Activated CD4-positive, alpha-beta T cell treated with anti-CD3 and anti-CD28 coated beads, Interleukin-2, amount 50 U/mL, for 48 hours (primary cell): ENCODE results near the gene POLR3H.

Experiments used
- DNase-seq, 2 experiments: peaks; one replicate each; pipeline ENCODE4 v3.0.0-alpha.2; 2020

POLR3H gene

GRCh38 chr22:41480397-41480735, 63.9 kb downstream of the POLR3H start:
- DNase-seq: no peak

GRCh38 chr22:41479671-41480396, 64.4 kb downstream of the POLR3H start:
- no peak for DNase-seq

DNA sequence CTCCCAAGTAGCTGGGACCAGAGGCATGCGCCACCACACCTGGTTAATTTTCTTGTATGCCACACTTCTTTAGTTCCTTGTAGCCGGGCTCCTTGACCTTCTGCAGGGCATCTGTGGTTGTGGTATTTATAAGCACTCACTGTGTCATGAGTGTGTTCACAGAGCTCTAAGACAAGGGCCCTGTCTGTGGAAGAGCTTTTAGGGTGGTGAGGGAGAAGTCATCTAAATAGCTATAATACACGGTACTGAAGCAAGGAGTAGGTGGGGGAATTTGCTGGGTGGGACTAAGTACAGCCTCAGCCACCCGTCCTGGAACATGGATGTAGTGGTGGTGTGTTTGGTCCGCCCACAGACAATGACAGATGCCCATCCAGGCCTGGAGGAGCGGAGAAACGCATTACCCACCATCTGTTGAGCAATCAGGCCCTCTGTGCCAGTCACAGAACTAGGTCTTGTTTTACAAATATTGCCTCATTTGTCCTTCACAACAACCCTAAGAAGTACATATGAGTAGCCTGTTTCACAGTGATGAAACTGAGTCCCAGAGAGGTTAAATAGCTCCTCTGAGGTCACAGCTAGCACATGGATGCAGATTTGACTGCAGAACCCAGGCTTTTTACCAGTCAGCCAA, 65.3 kb downstream of the POLR3H start:
- no peak for DNase-seq

GRCh38 chr22:41478473-41478872, 65.8 kb downstream of the POLR3H start:
- no peak for DNase-seq
